Neutrophil (primary cell): ENCODE data around the gene ATP2B1.
"Not testable (repeated sequence)": the region's sequence is repeated elsewhere in the genome, so short reads cannot be mapped to it uniquely, and the experiment has no call there.

Experiments
- H3K27ac ChIP-seq: fragments of 200-600 bp; sonication (generic); 2 replicates; pipeline ENCODE4 v1.5.1; 2016; ENCODE audit warnings: mild to moderate bottlenecking, moderate library complexity
- H3K27me3 ChIP-seq: fragments of 200-600 bp; sonication (generic); 2 replicates; pipeline ENCODE4 v1.6.0; 2016; ENCODE audit warnings: mild to moderate bottlenecking
- H3K36me3 ChIP-seq: fragments of 200-600 bp; sonication (generic); 2 replicates; pipeline ENCODE4 v1.5.1; 2017
- H3K4me1 ChIP-seq, 2 experiments: fragments of 200-600 bp in 1 of 2; sonication (generic) in 1 of 2; 1 replicate in 1 of 2; 2 replicates in 1 of 2; pipeline versions ENCODE4 v1.5.1 to v1.6.1; 2013 to 2016; ENCODE audit warnings: low read depth in 1 of 2, low read length in 1 of 2, mild to moderate bottlenecking in 1 of 2, moderate library complexity in 1 of 2; ENCODE audit not compliant: control insufficient read depth in 1 of 2, insufficient read depth in 1 of 2
- H3K4me3 ChIP-seq, 2 experiments: fragments of 200-600 bp in 1 of 2; sonication (generic) in 1 of 2; 1 replicate in 1 of 2; 2 replicates in 1 of 2; pipeline ENCODE4 v1.5.1; 2013 to 2016; ENCODE audit warnings: low read depth in 1 of 2, low read length in 1 of 2, mild to moderate bottlenecking in 1 of 2, moderate library complexity in 1 of 2
- H3K9me3 ChIP-seq: fragments of 200-600 bp; sonication (generic); 2 replicates; pipeline ENCODE4 v1.5.1; 2016
- TF ChIP-seq, protein P1 (sequence below): fragments of 200-600 bp; sonication (generic); IDR thresholded peaks from 2 replicates; pipeline ENCODE4 v1.5.1; 2016; ENCODE audit warnings: antibody characterized with exemption

The ATP2B1 gene

GRCh38 chr12:89701606-89702206 lies 6.9 kb downstream of the ATP2B1 start:
- Histone ChIP-seq H3K27ac (no peak overlapping the region), H3K36me3 (no peaks in the 10 kb centered on the region), H3K4me1 (peaks cover 0 to under 1% of the 10 kb centered on the region in 2 experiments), H3K9me3 (no peaks in the 10 kb centered on the region), H3K4me3 (no peak overlapping the region), H3K27me3 (peaks cover 12% of the 10 kb centered on the region)
- TF ChIP-seq, protein P1, sequence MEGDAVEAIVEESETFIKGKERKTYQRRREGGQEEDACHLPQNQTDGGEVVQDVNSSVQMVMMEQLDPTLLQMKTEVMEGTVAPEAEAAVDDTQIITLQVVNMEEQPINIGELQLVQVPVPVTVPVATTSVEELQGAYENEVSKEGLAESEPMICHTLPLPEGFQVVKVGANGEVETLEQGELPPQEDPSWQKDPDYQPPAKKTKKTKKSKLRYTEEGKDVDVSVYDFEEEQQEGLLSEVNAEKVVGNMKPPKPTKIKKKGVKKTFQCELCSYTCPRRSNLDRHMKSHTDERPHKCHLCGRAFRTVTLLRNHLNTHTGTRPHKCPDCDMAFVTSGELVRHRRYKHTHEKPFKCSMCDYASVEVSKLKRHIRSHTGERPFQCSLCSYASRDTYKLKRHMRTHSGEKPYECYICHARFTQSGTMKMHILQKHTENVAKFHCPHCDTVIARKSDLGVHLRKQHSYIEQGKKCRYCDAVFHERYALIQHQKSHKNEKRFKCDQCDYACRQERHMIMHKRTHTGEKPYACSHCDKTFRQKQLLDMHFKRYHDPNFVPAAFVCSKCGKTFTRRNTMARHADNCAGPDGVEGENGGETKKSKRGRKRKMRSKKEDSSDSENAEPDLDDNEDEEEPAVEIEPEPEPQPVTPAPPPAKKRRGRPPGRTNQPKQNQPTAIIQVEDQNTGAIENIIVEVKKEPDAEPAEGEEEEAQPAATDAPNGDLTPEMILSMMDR: no peak

DNA sequence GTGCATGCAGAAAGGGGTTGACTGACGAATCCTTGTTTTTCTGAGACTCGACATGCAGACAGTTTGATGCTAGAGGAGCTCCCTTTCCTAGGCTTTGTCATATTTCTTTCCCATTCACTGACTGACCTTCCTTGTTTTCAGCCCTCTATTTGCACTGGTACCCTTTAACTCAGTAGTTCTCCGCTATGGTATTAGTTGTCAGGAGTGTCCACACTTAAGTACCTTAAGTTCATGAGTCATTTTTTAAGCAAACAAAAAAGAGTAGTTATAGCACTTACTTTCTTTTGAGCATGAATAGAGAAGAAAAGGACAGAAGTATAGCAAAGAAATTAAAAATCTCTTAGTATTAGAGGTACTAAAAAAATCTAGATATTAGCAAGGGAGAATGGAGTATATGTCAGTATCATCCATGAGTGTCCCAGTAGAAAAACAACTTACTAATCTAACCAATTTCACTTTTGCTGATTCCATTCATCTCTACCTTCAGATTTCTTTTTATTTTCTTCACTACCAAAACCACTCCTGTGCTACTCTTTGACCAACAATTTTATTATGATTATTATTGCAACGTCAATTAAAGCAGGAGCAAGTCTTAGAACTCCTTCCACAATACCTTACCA lies 8.3 kb downstream of the ATP2B1 start:
- TF ChIP-seq, protein P1: no peak
- H3K9me3 ChIP-seq: no peaks in the 10 kb centered on the region
- H3K27me3 ChIP-seq: no peaks in the 10 kb centered on the region
- H3K36me3 ChIP-seq: no peaks in the 10 kb centered on the region
- H3K4me1 ChIP-seq: no peaks in the 10 kb centered on the region
- H3K4me3 ChIP-seq: no peak overlapping the region
- H3K27ac ChIP-seq: no peak overlapping the region

- H3K27ac ChIP-seq: no peak overlapping the region
Observed at GRCh38 chr12:89698607-89699006, 10.0 kb downstream of the ATP2B1 start.

GRCh38 chr12:89697728-89698127 lies 10.9 kb downstream of the ATP2B1 start:
- H3K4me3 ChIP-seq, H3K36me3 ChIP-seq, H3K27ac ChIP-seq, H3K4me1 ChIP-seq, H3K27me3 ChIP-seq, H3K9me3 ChIP-seq: not testable (repeated sequence)

More at GRCh38 chr12:89698607-89699006, 10.0 kb downstream of the ATP2B1 start:
- TF ChIP-seq, protein P1: no peak
- Histone ChIP-seq H3K9me3 (no peaks in the 10 kb centered on the region), H3K4me3 (no peak overlapping the region), H3K4me1 (no peaks in the 10 kb centered on the region), H3K27me3 (no peaks in the 10 kb centered on the region), H3K36me3 (no peaks in the 10 kb centered on the region)

DNA sequence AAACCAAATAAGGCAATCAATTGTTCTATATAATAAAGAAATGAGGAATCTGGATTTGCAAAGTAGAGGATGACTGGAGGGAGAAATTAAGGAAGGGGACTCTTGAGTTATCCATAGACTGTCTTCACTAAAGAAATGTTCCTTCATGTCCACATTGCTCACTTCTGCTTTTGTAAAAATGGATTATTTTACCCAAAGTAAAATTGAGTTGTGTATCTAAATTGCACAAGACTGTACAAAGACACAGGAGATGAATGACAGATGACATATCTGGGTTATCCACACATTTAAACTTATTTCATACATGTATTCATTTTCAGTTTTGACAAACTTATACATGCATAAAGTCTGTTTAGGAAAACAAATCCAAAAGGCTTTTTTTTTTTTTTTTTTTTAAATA lies 11.3 kb downstream of the ATP2B1 start:
- Histone ChIP-seq H3K4me3 (no peak overlapping the region), H3K4me1 (no peaks in the 10 kb centered on the region), H3K36me3 (no peaks in the 10 kb centered on the region), H3K27ac (no peak overlapping the region), H3K9me3 (no peaks in the 10 kb centered on the region), H3K27me3 (no peaks in the 10 kb centered on the region)
- TF ChIP-seq, protein P1: no peak

GRCh38 chr12:89695830-89696229 lies 12.8 kb downstream of the ATP2B1 start:
- Histone ChIP-seq H3K27me3 (no peaks in the 10 kb centered on the region), H3K4me3 (no peak overlapping the region), H3K27ac (no peak overlapping the region), H3K36me3 (no peaks in the 10 kb centered on the region), H3K9me3 (no peaks in the 10 kb centered on the region), H3K4me1 (no peaks in the 10 kb centered on the region)
- TF ChIP-seq, protein P1: no peak
